PC-3 (cell line): ENCODE data around the gene TDRD7. TPM values are rescaled to one million over a fixed set of nuclear protein-coding genes. Genes with fewer than 3 reads are reported as not detected.

Experiments used
- ATAC-seq: fragments of 200-7000 bp; cut with Tn5 transposase; 2 replicates; pipeline ENCODE4 v1.9.1; 2020; ENCODE audit warnings: mild to moderate bottlenecking, moderate library complexity
- BruUV-seq: library from RNA; stranded (reverse); fragments of 400-500 nt; replicated peaks from 2 replicates; lab custom pipeline; 2021; lab: Mats Ljungman, UMichigan
- CTCF ChIA-PET: fragments of 300-600 bp; sonication (Branson Sonifier 250); formaldehyde crosslinking; loops from one replicate; lab custom pipeline; 2022; ENCODE audit warnings: antibody characterized with exemption; lab: Charles Lee
- POLR2A ChIA-PET: fragments of 300-600 bp; sonication (Branson Sonifier 250); formaldehyde crosslinking; loops from one replicate; lab custom pipeline; 2022; ENCODE audit warnings: antibody characterized with exemption; ENCODE audit not compliant: unreplicated experiment; lab: Charles Lee
- DNase-seq: peaks from one replicate; pipeline ENCODE4 v3.0.0-alpha.2; 2015
- H2AFZ ChIP-seq: fragments of 300-600 bp; sonication (generic); 2 replicates; pipeline ENCODE4 v1.6.0; 2016; ENCODE audit warnings: antibody characterized with exemption, low read length
- H3F3A ChIP-seq: fragments of 300-600 bp; sonication (generic); one replicate; pipeline ENCODE4 v1.6.0; 2017; ENCODE audit warnings: antibody characterized with exemption, low read length, control low read depth, mild to moderate bottlenecking; ENCODE audit not compliant: unreplicated experiment
- H3K27ac ChIP-seq: fragments of 300-600 bp; sonication (generic); 2 replicates; pipeline ENCODE4 v1.5.1; 2016; ENCODE audit warnings: mild to moderate bottlenecking, low read length
- H3K27me3 ChIP-seq: fragments of 300-600 bp; sonication (generic); 2 replicates; pipeline ENCODE4 v1.6.1; 2016; ENCODE audit warnings: low read length, mixed read lengths
- H3K36me3 ChIP-seq: fragments of 300-600 bp; sonication (generic); 2 replicates; pipeline ENCODE4 v1.6.1; 2016; ENCODE audit warnings: low read depth, mixed run types, low read length, mixed read lengths
- H3K4me1 ChIP-seq: fragments of 300-600 bp; sonication (generic); 2 replicates; pipeline ENCODE4 v1.5.1; 2016; ENCODE audit warnings: low read length; ENCODE audit not compliant: insufficient read depth
- H3K4me2 ChIP-seq: fragments of 300-600 bp; sonication (generic); 2 replicates; pipeline ENCODE4 v1.6.0; 2016; ENCODE audit warnings: low read length
- H3K4me3 ChIP-seq: fragments of 300-600 bp; sonication (generic); 2 replicates; pipeline ENCODE4 v1.5.1; 2016; ENCODE audit warnings: mild to moderate bottlenecking, low read length, mixed read lengths
- H3K79me2 ChIP-seq: fragments of 300-600 bp; sonication (generic); 2 replicates; pipeline ENCODE4 v1.6.1; 2017; ENCODE audit warnings: low read length, mixed read lengths
- H3K9ac ChIP-seq: fragments of 300-600 bp; sonication (generic); 2 replicates; pipeline ENCODE4 v1.6.0; 2016; ENCODE audit warnings: mild to moderate bottlenecking, low read length
- H3K9me2 ChIP-seq: fragments of 300-600 bp; sonication (generic); replicated peaks from 2 replicates; pipeline ENCODE4 v1.6.1; 2016; ENCODE audit warnings: mixed run types, low read length, mixed read lengths
- H3K9me3 ChIP-seq: fragments of 300-600 bp; sonication (generic); 2 replicates; pipeline ENCODE4 v1.6.1; 2016; ENCODE audit warnings: low read length, mixed read lengths
- H4K20me1 ChIP-seq: fragments of 300-600 bp; sonication (generic); 2 replicates; pipeline ENCODE4 v1.6.1; 2016; ENCODE audit warnings: low read length, mixed read lengths
- CTCF ChIP-seq: fragments of 300-600 bp; sonication (generic); conservative IDR thresholded peaks from 2 replicates; pipeline ENCODE4 v1.5.1; 2017; ENCODE audit warnings: antibody characterized with exemption, low read depth, mild to moderate bottlenecking, low read length
- EZH2 ChIP-seq: fragments of 300-600 bp; sonication (generic); IDR thresholded peaks from one replicate; pipeline ENCODE4 v1.6.1; 2017; ENCODE audit warnings: antibody characterized with exemption, mild to moderate bottlenecking, low read length; ENCODE audit not compliant: unreplicated experiment
- EZH2phosphoT487 ChIP-seq: fragments of 300-600 bp; sonication (generic); IDR thresholded peaks from 2 replicates; pipeline ENCODE4 v1.6.1; 2018; ENCODE audit warnings: mild to moderate bottlenecking, antibody characterized with exemption, low read length, borderline replicate concordance
- intact Hi-C: fragments of 100-400 bp; cut with micrococcal nuclease; formaldehyde crosslinking; loops from 2 replicates; pipeline ENCODE4 v1.9.0; 2023
- total RNA-seq: library from RNA; depleted of rRNA; stranded (reverse); fragments of >200 nt; gene quantifications from 2 replicates; pipeline ENCODE4 v1.2.3, GENCODE V29; 2014

The TDRD7 gene
- total RNA-seq, 1 experiment from 2014 or later = 4.2 TPM

GRCh38 chr9:97459326-97459725 lies 47.4 kb downstream of the TDRD7 start:
- Histone ChIP-seq H3K9me2 (no peaks in the 10 kb centered on the region), H3K36me3 (no peaks in the 10 kb centered on the region), H3K79me2 (no peaks in the 10 kb centered on the region), H3K4me1 (no peaks in the 10 kb centered on the region), H3K4me2 (no peak overlapping the region), H3K4me3 (no peak overlapping the region), H3K9ac (no peak overlapping the region), H3K9me3 (no peaks in the 10 kb centered on the region), H2AFZ (no peak overlapping the region), H3K27me3 (no peaks in the 10 kb centered on the region), H3F3A (no peaks in the 10 kb centered on the region), H3K27ac (no peak overlapping the region), H4K20me1 (no peaks in the 10 kb centered on the region)
- ChIA-PET POLR2A (no interaction called here), CTCF (no interaction called here)
- ATAC-seq = no peak
- intact Hi-C loops = no loop called here
- no TSS peak for BruUV-seq
- TF ChIP-seq EZH2 = no peak
- TF ChIP-seq EZH2phosphoT487 = no peak
- no peak for TF ChIP-seq CTCF
- no peak for DNase-seq

DNA sequence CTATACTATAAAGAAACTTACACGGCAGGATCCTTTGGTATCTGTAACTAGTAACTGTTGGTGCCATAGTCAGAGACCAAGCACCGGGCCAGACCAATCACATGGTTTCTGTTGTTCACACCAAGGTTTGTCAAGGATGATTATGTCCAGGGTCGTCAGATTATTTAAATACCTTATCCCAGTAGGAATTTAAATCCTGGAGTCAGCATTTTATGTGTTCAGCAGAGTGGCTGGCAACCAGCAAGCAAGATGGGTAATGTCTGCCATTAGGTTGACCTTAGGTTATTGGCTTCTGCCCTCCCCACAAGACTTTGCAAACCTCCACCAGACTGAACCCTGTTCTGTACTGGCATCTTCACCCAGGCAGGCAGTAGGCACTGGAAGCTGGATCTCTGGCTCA lies 50.3 kb downstream of the TDRD7 start:
- no TSS peak for BruUV-seq
- POLR2A ChIA-PET = no interaction called here
- TF ChIP-seq CTCF (no peak), EZH2phosphoT487 (no peak), EZH2 (no peak)
- DNase-seq = no peak
- Histone ChIP-seq H3K9ac (no peak overlapping the region), H2AFZ (no peak overlapping the region), H3K4me2 (no peak overlapping the region), H3K9me3 (no peaks in the 10 kb centered on the region), H3K36me3 (no peaks in the 10 kb centered on the region), H4K20me1 (no peaks in the 10 kb centered on the region), H3K27ac (no peak overlapping the region), H3F3A (no peaks in the 10 kb centered on the region), H3K4me3 (no peak overlapping the region), H3K79me2 (no peaks in the 10 kb centered on the region), H3K9me2 (no peaks in the 10 kb centered on the region), H3K27me3 (no peaks in the 10 kb centered on the region), H3K4me1 (no peaks in the 10 kb centered on the region)
- intact Hi-C loops = no loop called here
- no peak for ATAC-seq
- CTCF ChIA-PET = no interaction called here

DNA sequence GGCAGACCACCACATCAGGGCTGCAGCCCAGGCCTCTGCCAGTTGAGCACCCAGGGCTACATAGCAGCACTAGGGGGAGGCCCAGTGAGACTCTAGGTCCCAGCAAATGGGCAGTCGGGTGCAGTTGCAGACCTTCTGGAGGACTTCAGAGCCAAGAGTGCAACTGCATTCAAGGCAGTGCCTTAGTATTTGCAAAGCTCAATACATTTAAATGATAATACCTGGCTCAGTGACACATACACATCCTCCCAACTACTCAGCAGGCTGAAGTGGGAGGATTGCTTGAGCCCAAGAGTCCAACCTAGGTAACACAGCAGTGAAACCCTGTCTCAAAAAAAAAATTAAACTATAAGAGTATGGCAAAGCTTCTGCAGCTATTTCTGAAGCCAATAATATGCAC lies 51.0 kb downstream of the TDRD7 start:
- H3K79me2 ChIP-seq = no peaks in the 10 kb centered on the region
- H3K4me3 ChIP-seq = no peak overlapping the region
- no peaks in the 10 kb centered on the region for H4K20me1 ChIP-seq
- ChIA-PET CTCF (interaction anchor here (0.7 kb wide), 1 partner anchor 11 kb away, joined by 4 read pairs; no protein-coding TSS in a partner anchor), POLR2A (no interaction called here)
- intact Hi-C loops = no loop called here
- DNase-seq (no peak), ATAC-seq (no peak)
- no peaks in the 10 kb centered on the region for H3K27me3 ChIP-seq
- H3K4me1 ChIP-seq = no peaks in the 10 kb centered on the region
- H2AFZ ChIP-seq = no peak overlapping the region
- H3K9me3 ChIP-seq = no peaks in the 10 kb centered on the region
- no peak overlapping the region for H3K27ac ChIP-seq
- TF ChIP-seq EZH2phosphoT487 = no peak
- no peak for TF ChIP-seq CTCF
- no peak for TF ChIP-seq EZH2
- no TSS peak for BruUV-seq
- H3F3A ChIP-seq = no peaks in the 10 kb centered on the region
- no peak overlapping the region for H3K9ac ChIP-seq
- no peaks in the 10 kb centered on the region for H3K9me2 ChIP-seq
- no peak overlapping the region for H3K4me2 ChIP-seq
- no peaks in the 10 kb centered on the region for H3K36me3 ChIP-seq
